HepG2 (cell line): ENCODE measurements around the gene MED28. TPM values are rescaled to one million over a fixed set of nuclear protein-coding genes. Genes with fewer than 3 reads are reported as not detected.

Experiments
- ATF3 ChIP-seq: sonication (generic); formaldehyde crosslinking; IDR thresholded peaks from 2 replicates; pipeline ENCODE4 v1.4.0; 2020; ENCODE audit warnings: missing genetic modification reagents
- ATM ChIP-seq: fragments of 450-650 bp; IDR thresholded peaks from 2 replicates; pipeline ENCODE4 v1.7.1; 2017; ENCODE audit warnings: mild to moderate bottlenecking, borderline replicate concordance
- CBX1 ChIP-seq: IDR thresholded peaks from one replicate; pipeline ENCODE4 v1.6.1; 2016; ENCODE audit warnings: antibody characterized with exemption, low read depth
- EP300 ChIP-seq, 3 experiments: sonication (generic) in 1 of 3; formaldehyde crosslinking in 1 of 3; IDR thresholded peaks; 2 replicates each; pipeline versions ENCODE4 v1.5.1 to v1.6.1; 2011 to 2020; ENCODE audit warnings: low read depth in 2 of 3, low read length in 2 of 3, borderline replicate concordance in 1 of 3, improper control_type of control experiment in 1 of 3, mild to moderate bottlenecking in 1 of 3, missing genetic modification reagents in 1 of 3, moderate library complexity in 1 of 3
- GPN1 ChIP-seq: sonication (generic); formaldehyde crosslinking; IDR thresholded peaks from 2 replicates; pipeline ENCODE4 v1.5.1; 2020; ENCODE audit warnings: missing genetic modification reagents, borderline replicate concordance
- HNRNPUL1 ChIP-seq: fragments of 200-400 bp; formaldehyde crosslinking; IDR thresholded peaks from 2 replicates; pipeline ENCODE4 v1.6.1; 2017; ENCODE audit warnings: low read depth, mild to moderate bottlenecking, low read length, moderate library complexity
- MAF1 ChIP-seq: sonication (generic); formaldehyde crosslinking; IDR thresholded peaks from 2 replicates; pipeline ENCODE4 v1.5.0; 2020; ENCODE audit warnings: missing genetic modification reagents, borderline replicate concordance
- PLRG1 ChIP-seq: fragments of 450-650 bp; conservative IDR thresholded peaks from 2 replicates; pipeline ENCODE4 v1.6.1; 2016
- TFE3 ChIP-seq: IDR thresholded peaks from 2 replicates; pipeline ENCODE4 v1.6.1; 2016
- YEATS4 ChIP-seq: sonication (generic); formaldehyde crosslinking; IDR thresholded peaks from 2 replicates; pipeline ENCODE4 v1.4.0; 2020; ENCODE audit warnings: missing genetic modification reagents, borderline replicate concordance
- ZFY ChIP-seq: sonication (generic); formaldehyde crosslinking; IDR thresholded peaks from 2 replicates; pipeline ENCODE4 v1.4.0; 2020; ENCODE audit warnings: missing genetic modification reagents
- ZNF407 ChIP-seq: sonication (generic); formaldehyde crosslinking; IDR thresholded peaks from one replicate; pipeline ENCODE4 v1.5.1; 2020; ENCODE audit warnings: mild to moderate bottlenecking, missing genetic modification reagents; ENCODE audit errors: not compliant biosample characterization
- ZNF768 ChIP-seq: sonication (generic); formaldehyde crosslinking; IDR thresholded peaks from 2 replicates; pipeline ENCODE4 v1.4.0; 2020; ENCODE audit warnings: missing genetic modification reagents
- ZNF788 ChIP-seq: sonication (generic); formaldehyde crosslinking; IDR thresholded peaks from 2 replicates; pipeline ENCODE4 v1.5.0; 2020; ENCODE audit warnings: mild to moderate bottlenecking, missing genetic modification reagents, borderline replicate concordance
- ZNF83 ChIP-seq: sonication (generic); formaldehyde crosslinking; IDR thresholded peaks from 2 replicates; pipeline ENCODE4 v1.4.0; 2020; ENCODE audit warnings: missing genetic modification reagents, mild to moderate bottlenecking, borderline replicate concordance
- polyA plus RNA-seq, 8 experiments: library from polyadenylated mRNA; depleted of rRNA in 3 of 8; stranded (reverse) in 7 of 8; unstranded in 1 of 8; fragments of >200 nt; fragmentation: Illumina TruSeq in 4 of 8; extraction: Trizol in 4 of 8; gene quantifications; 2 replicates each; pipeline versions ENCODE4 v1.2.1 to v1.2.3, GENCODE V29; 2011 to 2016; ENCODE audit warnings: low read depth in 4 of 8, missing spikeins in 1 of 8, mixed read lengths in 1 of 8; ENCODE audit not compliant: insufficient read depth in 1 of 8
- total RNA-seq, 5 experiments: library from RNA; depleted of rRNA; stranded (reverse); fragments of >200 nt; fragmentation: Illumina TruSeq; extraction: Trizol; gene quantifications; 2 replicates each; pipeline ENCODE4 v1.2.3, GENCODE V29; 2016; ENCODE audit warnings: low read depth in 1 of 5
- TF ChIP-seq, protein P1 (sequence below), 2 experiments: fragments of 450-650 bp in 1 of 2; sonication (generic) in 1 of 2; formaldehyde crosslinking; IDR thresholded peaks; 2 replicates each; pipeline versions ENCODE4 v1.5.0 to v1.8.0; 2020 to 2022; ENCODE audit warnings: mild to moderate bottlenecking in 1 of 2, missing genetic modification reagents in 1 of 2
- TF ChIP-seq, protein P2 (sequence below): IDR thresholded peaks from 2 replicates; pipeline ENCODE4 v1.6.1; 2012; ENCODE audit warnings: inconsistent platforms

MED28 gene
- total and polyA plus RNA-seq, 2 of the 13 experiments (the other 11 are each of a cell fraction or from before 2014, with no cell fraction given): 41.3 to 65.7 TPM

DNA sequence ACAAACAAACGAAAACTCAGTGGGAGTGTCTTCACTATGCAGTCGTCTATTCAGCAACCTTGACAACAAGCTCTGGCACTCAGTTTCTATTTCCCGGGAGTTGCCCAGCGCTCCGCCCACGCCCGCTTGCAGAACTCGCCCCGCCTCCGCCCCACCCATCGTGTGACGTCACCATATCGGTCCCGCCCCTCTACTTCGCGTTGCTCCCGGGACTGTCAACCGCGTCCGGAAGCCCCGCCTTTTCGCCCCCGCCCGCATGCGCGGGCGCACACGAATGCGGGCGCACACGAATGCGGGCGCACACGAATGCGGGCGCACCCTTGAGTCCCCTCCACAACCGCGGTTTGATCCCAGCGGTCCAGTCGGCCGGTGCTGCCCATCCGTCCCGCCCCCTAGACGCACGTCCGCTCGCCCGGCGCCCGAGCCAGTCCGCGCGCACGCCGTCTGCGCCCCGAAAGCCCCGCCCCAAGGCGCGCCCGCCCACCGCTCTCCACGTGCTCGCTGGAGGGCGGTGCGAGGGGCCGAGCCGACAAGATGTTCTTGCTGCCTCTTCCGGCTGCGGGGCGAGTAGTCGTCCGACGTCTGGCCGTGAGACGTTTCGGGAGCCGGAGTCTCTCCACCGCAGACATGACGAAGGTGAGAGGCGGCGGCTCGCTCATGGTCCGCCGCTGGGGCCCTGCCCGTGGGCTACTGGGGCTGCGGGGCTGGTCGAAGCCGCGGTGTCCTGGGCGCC, 37.3 kb upstream of the MED28 start, which contains the start of gene LAP3 (continued):
- TF ChIP-seq, protein P1, sequence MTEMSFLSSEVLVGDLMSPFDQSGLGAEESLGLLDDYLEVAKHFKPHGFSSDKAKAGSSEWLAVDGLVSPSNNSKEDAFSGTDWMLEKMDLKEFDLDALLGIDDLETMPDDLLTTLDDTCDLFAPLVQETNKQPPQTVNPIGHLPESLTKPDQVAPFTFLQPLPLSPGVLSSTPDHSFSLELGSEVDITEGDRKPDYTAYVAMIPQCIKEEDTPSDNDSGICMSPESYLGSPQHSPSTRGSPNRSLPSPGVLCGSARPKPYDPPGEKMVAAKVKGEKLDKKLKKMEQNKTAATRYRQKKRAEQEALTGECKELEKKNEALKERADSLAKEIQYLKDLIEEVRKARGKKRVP (CRISPR knock-in tag; IDR thresholded peaks at IDR 0.05): peak in 1 of 2 experiments; percentile 68; a peak in 2 of 4 replicates
- peak; percentile 71 for TF ChIP-seq TFE3 (CRISPR knock-in tag)
- TF ChIP-seq, protein P2, sequence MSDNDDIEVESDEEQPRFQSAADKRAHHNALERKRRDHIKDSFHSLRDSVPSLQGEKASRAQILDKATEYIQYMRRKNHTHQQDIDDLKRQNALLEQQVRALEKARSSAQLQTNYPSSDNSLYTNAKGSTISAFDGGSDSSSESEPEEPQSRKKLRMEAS: peak; percentile 100
- TF ChIP-seq ZFY (CRISPR knock-in tag): peak; percentile 71
- 0 out of 2 replicates have a peak, but pooled peaks have one; percentile 16 for TF ChIP-seq ZNF83 (CRISPR knock-in tag)
- no peak for TF ChIP-seq HNRNPUL1
- peak; percentile 58; the same call in 1 of the 2 replicates for TF ChIP-seq ZNF768
- no peak; the same call in 1 of the 2 replicates for TF ChIP-seq ZNF788 (CRISPR knock-in tag)
- TF ChIP-seq ATF3 (CRISPR knock-in tag): peak; percentile 26; the same call in 1 of the 2 replicates
- peak; percentile 45 for TF ChIP-seq ZNF407 (CRISPR knock-in tag)
- no peak for TF ChIP-seq PLRG1
- no peak; the same call in 1 of the 2 replicates for TF ChIP-seq GPN1 (CRISPR knock-in tag)
- no peak for TF ChIP-seq ATM
- TF ChIP-seq CBX1: no peak
- no peak for TF ChIP-seq MAF1 (CRISPR knock-in tag)
- TF ChIP-seq YEATS4 (CRISPR knock-in tag): peak; percentile 77; the same call in 1 of the 2 replicates
- no peak for TF ChIP-seq EP300 (IDR thresholded peaks at IDR 0.05; ENCODE audit: low read depth in 2 of 2, low read length in 2 of 2)
- no peak; the same call in 1 of the 2 replicates for TF ChIP-seq EP300 (CRISPR knock-in tag; IDR thresholded peaks at IDR 0.05; ENCODE audit: borderline replicate concordance)
